Activated CD4-positive, alpha-beta T cell treated with anti-CD3 and anti-CD28 coated beads, Interleukin-2, amount 10 ng/mL, durations not matched to agents 7 days and 5 days (primary cell): ENCODE data around the gene CARHSP1. TPM values are rescaled to one million over a fixed set of nuclear protein-coding genes. Genes with fewer than 3 reads are reported as not detected.

Source experiments
- CTCF ChIA-PET: fragments of 350-600 bp; sonication (Branson Sonifier 250); formaldehyde crosslinking; loops from one replicate; lab custom pipeline; 2021; ENCODE audit warnings: antibody characterized with exemption; lab: Charles Lee
- POLR2A ChIA-PET: fragments of 350-600 bp; sonication (Branson Sonifier 250); formaldehyde crosslinking; loops from one replicate; lab custom pipeline; 2021; ENCODE audit warnings: antibody characterized with exemption; lab: Charles Lee
- DNase-seq: peaks from one replicate; pipeline ENCODE4 v3.0.0-alpha.2; 2020
- H3K27ac Mint-ChIP-seq: one replicate; pipeline ENCODE4 v1.8.0; 2021; ENCODE audit warnings: mild to moderate bottlenecking, moderate library complexity, mixed read lengths
- H3K27me3 Mint-ChIP-seq: one replicate; pipeline ENCODE4 v1.8.0; 2021; ENCODE audit warnings: mixed read lengths
- H3K36me3 Mint-ChIP-seq: one replicate; pipeline ENCODE4 v1.8.0; 2021; ENCODE audit warnings: low read depth, mixed read lengths
- H3K4me1 Mint-ChIP-seq: one replicate; pipeline ENCODE4 v1.8.0; 2021; ENCODE audit warnings: mixed read lengths
- H3K4me3 Mint-ChIP-seq: one replicate; pipeline ENCODE4 v1.8.0; 2021; ENCODE audit warnings: mild to moderate bottlenecking, moderate library complexity, mixed read lengths
- H3K9me3 Mint-ChIP-seq: one replicate; pipeline ENCODE4 v1.8.0; 2021; ENCODE audit warnings: mixed read lengths
- total RNA-seq, 2 experiments: library from RNA; stranded (reverse); gene quantifications; one replicate each; pipeline ENCODE4 v1.2.3, GENCODE V29; 2021

CARHSP1 gene
- total RNA-seq, 2 experiments from 2014 or later: 172 to 189 TPM

GRCh38 chr16:8904018-8904430 lies 35.2 kb upstream of the CARHSP1 start:
- no peak for DNase-seq
- Mint-ChIP-seq H3K4me1 (peaks cover 16% of the 10 kb centered on the region), H3K27me3 (no peaks in the 10 kb centered on the region), H3K27ac (no peak overlapping the region), H3K4me3 (no peak overlapping the region), H3K36me3 (peaks cover 85% of the 10 kb centered on the region), H3K9me3 (no peaks in the 10 kb centered on the region)
- POLR2A ChIA-PET: no interaction called here
- CTCF ChIA-PET: interaction anchor here (1.1 kb wide), 1 partner anchor 32 kb away, joined by 3 read pairs; no protein-coding TSS in a partner anchor

- H3K36me3 Mint-ChIP-seq: peaks cover 82% of the 10 kb centered on the region
- H3K27ac Mint-ChIP-seq: peak overlapping the region; percentile 31
- ChIA-PET POLR2A (no interaction called here), CTCF (interaction anchor here (1.0 kb wide), 1 partner anchor 264 kb away, joined by 3 read pairs; no protein-coding TSS in a partner anchor)
- H3K4me3 Mint-ChIP-seq: no peak overlapping the region
- no peaks in the 10 kb centered on the region for H3K27me3 Mint-ChIP-seq
- peaks cover 6% of the 10 kb centered on the region for H3K4me1 Mint-ChIP-seq
- no peaks in the 10 kb centered on the region for H3K9me3 Mint-ChIP-seq
- no peak for DNase-seq
These were observed 34.2 kb upstream of the CARHSP1 start for GRCh38 chr16:8903004-8903403.

GRCh38 chr16:8901320-8901861 lies 32.6 kb upstream of the CARHSP1 start:
- no peaks in the 10 kb centered on the region for H3K9me3 Mint-ChIP-seq
- peaks cover 82% of the 10 kb centered on the region for H3K36me3 Mint-ChIP-seq
- no peak overlapping the region for H3K4me3 Mint-ChIP-seq
- CTCF ChIA-PET: interaction anchor here (0.6 to 1.3 kb wide), 4 partner anchors 11 to 35 kb away, joined by 3 to 4 read pairs (median 4); no protein-coding TSS in a partner anchor
- no peak for DNase-seq
- no peaks in the 10 kb centered on the region for H3K27me3 Mint-ChIP-seq
- POLR2A ChIA-PET: no interaction called here
- H3K27ac Mint-ChIP-seq: no peak overlapping the region
- H3K4me1 Mint-ChIP-seq: no peaks in the 10 kb centered on the region

- POLR2A ChIA-PET: interaction anchor here (0.8 kb wide), 1 partner anchor 239 kb away, joined by 3 read pairs; no protein-coding TSS in a partner anchor
- no peak overlapping the region for H3K27ac Mint-ChIP-seq
- CTCF ChIA-PET: interaction anchor here (1.3 kb wide), 2 partner anchors 20 to 36 kb away, joined by 4 read pairs; no protein-coding TSS in a partner anchor
These were observed 31.5 kb upstream of the CARHSP1 start for GRCh38 chr16:8900343-8900742.

GRCh38 chr16:8899709-8900317 lies 31.0 kb upstream of the CARHSP1 start:
- ChIA-PET CTCF (interaction anchor here (1.3 kb wide), 1 partner anchor 19 kb away, joined by 4 read pairs; no protein-coding TSS in a partner anchor), POLR2A (interaction anchor here (0.8 kb wide), 1 partner anchor 240 kb away, joined by 3 read pairs; no protein-coding TSS in a partner anchor)
- H3K4me1 Mint-ChIP-seq: no peaks in the 10 kb centered on the region
- H3K4me3 Mint-ChIP-seq: no peak overlapping the region
- no peak overlapping the region for H3K27ac Mint-ChIP-seq
- no peak for DNase-seq
- peaks cover 74% of the 10 kb centered on the region for H3K36me3 Mint-ChIP-seq
- H3K27me3 Mint-ChIP-seq: no peaks in the 10 kb centered on the region
- no peaks in the 10 kb centered on the region for H3K9me3 Mint-ChIP-seq

More at GRCh38 chr16:8900343-8900742, 31.5 kb upstream of the CARHSP1 start:
- Mint-ChIP-seq H3K36me3 (peaks cover 74% of the 10 kb centered on the region), H3K4me1 (no peaks in the 10 kb centered on the region), H3K9me3 (no peaks in the 10 kb centered on the region), H3K27me3 (no peaks in the 10 kb centered on the region), H3K4me3 (no peak overlapping the region)
- DNase-seq: no peak

- no peaks in the 10 kb centered on the region for H3K9me3 Mint-ChIP-seq
- ChIA-PET CTCF (no interaction called here), POLR2A (no interaction called here)
- no peak overlapping the region for H3K27ac Mint-ChIP-seq
- H3K36me3 Mint-ChIP-seq: peaks cover 77% of the 10 kb centered on the region
- no peak for DNase-seq
- H3K4me3 Mint-ChIP-seq: no peak overlapping the region
- H3K27me3 Mint-ChIP-seq: no peaks in the 10 kb centered on the region
- no peaks in the 10 kb centered on the region for H3K4me1 Mint-ChIP-seq
These were observed 30.0 kb upstream of the CARHSP1 start for GRCh38 chr16:8898660-8899318.

- Mint-ChIP-seq H3K4me1 (no peaks in the 10 kb centered on the region), H3K4me3 (no peak overlapping the region), H3K27ac (no peak overlapping the region), H3K36me3 (peaks cover 64% of the 10 kb centered on the region), H3K9me3 (no peaks in the 10 kb centered on the region), H3K27me3 (no peaks in the 10 kb centered on the region)
- POLR2A ChIA-PET: no interaction called here
- CTCF ChIA-PET: interaction anchor here (0.6 to 1.3 kb wide), 2 partner anchors 17 to 42 kb away, joined by 4 read pairs; no protein-coding TSS in a partner anchor
- DNase-seq: no peak
These were observed 26.0 kb upstream of the CARHSP1 start for GRCh38 chr16:8894736-8895334.

GRCh38 chr16:8893976-8894690 lies 25.3 kb upstream of the CARHSP1 start:
- peaks cover 59% of the 10 kb centered on the region for H3K36me3 Mint-ChIP-seq
- H3K4me1 Mint-ChIP-seq: no peaks in the 10 kb centered on the region
- ChIA-PET POLR2A (no interaction called here), CTCF (interaction anchor here (0.6 kb wide), 1 partner anchor 16 kb away, joined by 4 read pairs; no protein-coding TSS in a partner anchor)
- no peak for DNase-seq
- H3K27me3 Mint-ChIP-seq: no peaks in the 10 kb centered on the region
- no peak overlapping the region for H3K4me3 Mint-ChIP-seq
- no peak overlapping the region for H3K27ac Mint-ChIP-seq
- no peaks in the 10 kb centered on the region for H3K9me3 Mint-ChIP-seq

GRCh38 chr16:8893426-8893825 lies 24.6 kb upstream of the CARHSP1 start:
- CTCF ChIA-PET: interaction anchor here (1.7 kb wide), 1 partner anchor 10 kb away, joined by 3 read pairs; no protein-coding TSS in a partner anchor
- DNase-seq: no peak
- Mint-ChIP-seq H3K9me3 (no peaks in the 10 kb centered on the region), H3K36me3 (peaks cover 56% of the 10 kb centered on the region), H3K4me1 (no peaks in the 10 kb centered on the region), H3K4me3 (no peak overlapping the region), H3K27ac (peak overlapping the region; percentile 68), H3K27me3 (no peaks in the 10 kb centered on the region)
- POLR2A ChIA-PET: no interaction called here

- POLR2A ChIA-PET: no interaction called here
- Mint-ChIP-seq H3K27me3 (no peaks in the 10 kb centered on the region), H3K4me3 (no peak overlapping the region), H3K4me1 (no peaks in the 10 kb centered on the region), H3K27ac (peak overlapping the region; percentile 70), H3K36me3 (peaks cover 46% of the 10 kb centered on the region), H3K9me3 (no peaks in the 10 kb centered on the region)
- no peak for DNase-seq
- CTCF ChIA-PET: interaction anchor here (1.3 to 1.7 kb wide), 2 partner anchors 9 to 117 kb away, joined by 3 to 5 read pairs; no protein-coding TSS in a partner anchor
These were observed 23.3 kb upstream of the CARHSP1 start for GRCh38 chr16:8892101-8892575.

GRCh38 chr16:8890549-8890921 lies 21.7 kb upstream of the CARHSP1 start:
- Mint-ChIP-seq H3K4me1 (no peaks in the 10 kb centered on the region), H3K27me3 (peaks cover 4% of the 10 kb centered on the region), H3K9me3 (no peaks in the 10 kb centered on the region), H3K4me3 (no peak overlapping the region), H3K27ac (peak overlapping the region; percentile 10), H3K36me3 (peaks cover 38% of the 10 kb centered on the region)
- DNase-seq: no peak
- CTCF ChIA-PET: interaction anchor here (0.9 to 2.5 kb wide), 3 partner anchors 10 to 22 kb away, joined by 3 to 17 read pairs (median 3); partner anchors contain the start of gene CARHSP1
- POLR2A ChIA-PET: no interaction called here
